A549 (cell line): ENCODE results near the gene ZSCAN30.

ENCODE experiments used
- CTCF ChIP-seq: fragments of >200 bp; sonication (Bioruptor Twin); formaldehyde crosslinking; IDR thresholded peaks from 3 replicates; pipeline ENCODE4 v1.5.1; 2016
- HOXA7 ChIP-seq: fragments of 250-450 bp; sonication (Bioruptor Pico); IDR thresholded peaks from 2 replicates; pipeline ENCODE4 v1.5.0; 2020; ENCODE audit warnings: mild to moderate bottlenecking, moderate library complexity
- MAX ChIP-seq: IDR thresholded peaks from 2 replicates; pipeline ENCODE4 v1.6.1; 2012
- MYC ChIP-seq: IDR thresholded peaks from 2 replicates; pipeline ENCODE4 v1.6.1; 2012; ENCODE audit warnings: mild to moderate bottlenecking, inconsistent platforms, low read length, improper control_type of control experiment, borderline replicate concordance
- POLR2A ChIP-seq: IDR thresholded peaks from 2 replicates; pipeline ENCODE4 v1.6.1; 2012; ENCODE audit warnings: mild to moderate bottlenecking, low read length
- SMC3 ChIP-seq: fragments of >200 bp; sonication (Bioruptor Twin); formaldehyde crosslinking; IDR thresholded peaks from 3 replicates; pipeline ENCODE4 v1.6.1; 2018; ENCODE audit warnings: inconsistent platforms

GRCh38 chr18:35278969-35279368 is 11.1 kb downstream of the ZSCAN30 start:
- TF ChIP-seq MYC (no peak), SMC3 (no peak), POLR2A (no peak), MAX (no peak), HOXA7 (CRISPR knock-in tag) (no peak), CTCF (no peak)
